NB4 (cell line): ENCODE measurements around the gene INPP5B.

ENCODE experiments used
- CTCF ChIP-seq: IDR thresholded peaks from one replicate; pipeline ENCODE4 v1.5.1; 2012; ENCODE audit warnings: low read depth, low read length
- POLR2A ChIP-seq: IDR thresholded peaks from 2 replicates; pipeline ENCODE4 v1.6.1; 2011; ENCODE audit warnings: mild to moderate bottlenecking; ENCODE audit not compliant: insufficient read length; ENCODE audit errors: extremely low read depth

DNA sequence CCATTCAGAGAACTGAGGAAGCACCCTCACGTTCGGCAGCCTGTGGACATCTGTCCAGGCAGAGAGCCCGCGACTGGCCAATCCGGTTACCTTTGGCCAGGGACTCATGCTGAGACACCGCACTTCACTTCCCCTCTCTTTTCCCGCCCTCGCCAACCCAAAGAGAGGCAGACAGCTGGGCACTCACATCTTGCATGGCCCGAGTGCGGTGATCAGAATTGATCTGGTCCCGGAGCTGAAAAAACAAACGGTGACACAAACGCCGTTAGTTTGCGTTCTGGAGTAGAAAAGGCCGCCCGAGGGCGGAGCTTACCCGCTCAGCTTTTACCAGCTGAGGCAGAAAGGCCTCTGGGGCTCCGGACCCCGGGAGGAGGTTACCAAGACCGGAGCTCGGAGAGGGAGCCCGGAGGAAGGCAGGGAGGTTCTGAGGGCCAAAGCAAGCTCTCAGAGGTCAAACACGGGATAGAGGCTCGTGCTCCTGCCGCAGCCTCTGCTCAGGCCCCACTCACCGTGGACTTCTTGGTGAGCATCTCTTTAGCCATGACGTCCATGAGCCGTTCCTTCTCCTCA is 42.6 kb upstream of the INPP5B start:
- TF ChIP-seq CTCF (no peak), POLR2A (no peak)
